Measurements from ENCODE around the gene AADACL3. TPM values are rescaled to one million over a fixed set of nuclear protein-coding genes. Genes with fewer than 3 reads are reported as not detected.
"Not testable (repeated sequence)": the region's sequence is repeated elsewhere in the genome, so short reads cannot be mapped to it uniquely, and the experiment has no call there.

Gene AADACL3
- total RNA-seq, 1 experiment from 2014 or later, result not detected

- TF ChIP-seq, protein P1, sequence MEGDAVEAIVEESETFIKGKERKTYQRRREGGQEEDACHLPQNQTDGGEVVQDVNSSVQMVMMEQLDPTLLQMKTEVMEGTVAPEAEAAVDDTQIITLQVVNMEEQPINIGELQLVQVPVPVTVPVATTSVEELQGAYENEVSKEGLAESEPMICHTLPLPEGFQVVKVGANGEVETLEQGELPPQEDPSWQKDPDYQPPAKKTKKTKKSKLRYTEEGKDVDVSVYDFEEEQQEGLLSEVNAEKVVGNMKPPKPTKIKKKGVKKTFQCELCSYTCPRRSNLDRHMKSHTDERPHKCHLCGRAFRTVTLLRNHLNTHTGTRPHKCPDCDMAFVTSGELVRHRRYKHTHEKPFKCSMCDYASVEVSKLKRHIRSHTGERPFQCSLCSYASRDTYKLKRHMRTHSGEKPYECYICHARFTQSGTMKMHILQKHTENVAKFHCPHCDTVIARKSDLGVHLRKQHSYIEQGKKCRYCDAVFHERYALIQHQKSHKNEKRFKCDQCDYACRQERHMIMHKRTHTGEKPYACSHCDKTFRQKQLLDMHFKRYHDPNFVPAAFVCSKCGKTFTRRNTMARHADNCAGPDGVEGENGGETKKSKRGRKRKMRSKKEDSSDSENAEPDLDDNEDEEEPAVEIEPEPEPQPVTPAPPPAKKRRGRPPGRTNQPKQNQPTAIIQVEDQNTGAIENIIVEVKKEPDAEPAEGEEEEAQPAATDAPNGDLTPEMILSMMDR (IDR thresholded peaks at IDR 0.05; ENCODE audit: unreplicated experiment), result no peak
- Mint-ChIP-seq H3K27ac (ENCODE audit: unreplicated experiment) (no peak overlapping the region), H3K9me3 (ENCODE audit: low read depth, unreplicated experiment) (no peaks in the 10 kb centered on the region), H3K36me3 (ENCODE audit: insufficient read depth, unreplicated experiment) (no peaks in the 10 kb centered on the region), H3K27me3 (ENCODE audit: unreplicated experiment) (peaks cover 58% of the 10 kb centered on the region), H3K4me3 (ENCODE audit: low read depth, unreplicated experiment) (no peak overlapping the region), H3K4me1 (ENCODE audit: low read depth, unreplicated experiment) (no peaks in the 10 kb centered on the region)
- intact Hi-C loops (cut with micrococcal nuclease; ENCODE audit: unreplicated experiment), result no loop called here
- DNase-seq, result no peak
- no TSS peak for BruUV-seq (replicated peaks)
- CTCF ChIA-PET, result no interaction called here
These were observed 4.4 kb upstream of the AADACL3 start for GRCh38 chr1:12711536-12711935.

- TF ChIP-seq, protein P1 (IDR thresholded peaks at IDR 0.05; ENCODE audit: unreplicated experiment), result no peak
- CTCF ChIA-PET, result no interaction called here
- Mint-ChIP-seq H3K27ac (ENCODE audit: unreplicated experiment) (no peak overlapping the region), H3K27me3 (ENCODE audit: unreplicated experiment) (peaks cover 52% of the 10 kb centered on the region), H3K4me3 (ENCODE audit: low read depth, unreplicated experiment) (no peak overlapping the region), H3K9me3 (ENCODE audit: low read depth, unreplicated experiment) (no peaks in the 10 kb centered on the region), H3K4me1 (ENCODE audit: low read depth, unreplicated experiment) (no peaks in the 10 kb centered on the region), H3K36me3 (ENCODE audit: insufficient read depth, unreplicated experiment) (no peaks in the 10 kb centered on the region)
- no TSS peak for BruUV-seq (replicated peaks)
- intact Hi-C loops (cut with micrococcal nuclease; ENCODE audit: unreplicated experiment), result no loop called here
- no peak for DNase-seq
These were observed 3.8 kb upstream of the AADACL3 start for GRCh38 chr1:12712076-12712475.

- Mint-ChIP-seq H3K4me1 (ENCODE audit: low read depth, unreplicated experiment) (no peaks in the 10 kb centered on the region), H3K27ac (ENCODE audit: unreplicated experiment) (no peak overlapping the region), H3K4me3 (ENCODE audit: low read depth, unreplicated experiment) (no peak overlapping the region), H3K36me3 (ENCODE audit: insufficient read depth, unreplicated experiment) (no peaks in the 10 kb centered on the region), H3K27me3 (ENCODE audit: unreplicated experiment) (peaks cover 45% of the 10 kb centered on the region), H3K9me3 (ENCODE audit: low read depth, unreplicated experiment) (no peaks in the 10 kb centered on the region)
- intact Hi-C loops (cut with micrococcal nuclease; ENCODE audit: unreplicated experiment), result no loop called here
- no peak for DNase-seq
- CTCF ChIA-PET, result no interaction called here
- BruUV-seq (replicated peaks), result no TSS peak
- TF ChIP-seq, protein P1 (IDR thresholded peaks at IDR 0.05; ENCODE audit: unreplicated experiment), result no peak
These were observed 3.0 kb upstream of the AADACL3 start for GRCh38 chr1:12712929-12713328.

- H3K27me3 Mint-ChIP-seq (ENCODE audit: unreplicated experiment), result peaks cover 45% of the 10 kb centered on the region
- intact Hi-C loops (cut with micrococcal nuclease; ENCODE audit: unreplicated experiment); CTCF ChIA-PET; H3K27ac Mint-ChIP-seq (ENCODE audit: unreplicated experiment); H3K9me3 Mint-ChIP-seq (ENCODE audit: low read depth, unreplicated experiment); H3K4me3 Mint-ChIP-seq (ENCODE audit: low read depth, unreplicated experiment); DNase-seq; BruUV-seq (replicated peaks); H3K4me1 Mint-ChIP-seq (ENCODE audit: low read depth, unreplicated experiment); H3K36me3 Mint-ChIP-seq (ENCODE audit: insufficient read depth, unreplicated experiment): not testable (repeated sequence)
These were observed 2.3 kb upstream of the AADACL3 start for GRCh38 chr1:12713651-12714050.

- Mint-ChIP-seq H3K36me3 (ENCODE audit: insufficient read depth, unreplicated experiment) (no peaks in the 10 kb centered on the region), H3K27ac (ENCODE audit: unreplicated experiment) (no peak overlapping the region), H3K4me1 (ENCODE audit: low read depth, unreplicated experiment) (no peaks in the 10 kb centered on the region), H3K4me3 (ENCODE audit: low read depth, unreplicated experiment) (no peak overlapping the region), H3K27me3 (ENCODE audit: unreplicated experiment) (peaks cover 44% of the 10 kb centered on the region), H3K9me3 (ENCODE audit: low read depth, unreplicated experiment) (no peaks in the 10 kb centered on the region)
- intact Hi-C loops (cut with micrococcal nuclease; ENCODE audit: unreplicated experiment), result no loop called here
- CTCF ChIA-PET, result interaction anchor here (0.6 kb wide), 1 partner anchor 38 kb away, joined by 9 read pairs; no protein-coding TSS in a partner anchor
- TF ChIP-seq, protein P1 (IDR thresholded peaks at IDR 0.05; ENCODE audit: unreplicated experiment), result no peak
- no peak for DNase-seq
- BruUV-seq (replicated peaks), result no TSS peak
These were observed 1.0 kb upstream of the AADACL3 start for GRCh38 chr1:12714710-12715475.
